ENCODE results near the gene RTKN2.
"Not testable (repeated sequence)": the region's sequence is repeated elsewhere in the genome, so short reads cannot be mapped to it uniquely, and the experiment has no call there.

DNA sequence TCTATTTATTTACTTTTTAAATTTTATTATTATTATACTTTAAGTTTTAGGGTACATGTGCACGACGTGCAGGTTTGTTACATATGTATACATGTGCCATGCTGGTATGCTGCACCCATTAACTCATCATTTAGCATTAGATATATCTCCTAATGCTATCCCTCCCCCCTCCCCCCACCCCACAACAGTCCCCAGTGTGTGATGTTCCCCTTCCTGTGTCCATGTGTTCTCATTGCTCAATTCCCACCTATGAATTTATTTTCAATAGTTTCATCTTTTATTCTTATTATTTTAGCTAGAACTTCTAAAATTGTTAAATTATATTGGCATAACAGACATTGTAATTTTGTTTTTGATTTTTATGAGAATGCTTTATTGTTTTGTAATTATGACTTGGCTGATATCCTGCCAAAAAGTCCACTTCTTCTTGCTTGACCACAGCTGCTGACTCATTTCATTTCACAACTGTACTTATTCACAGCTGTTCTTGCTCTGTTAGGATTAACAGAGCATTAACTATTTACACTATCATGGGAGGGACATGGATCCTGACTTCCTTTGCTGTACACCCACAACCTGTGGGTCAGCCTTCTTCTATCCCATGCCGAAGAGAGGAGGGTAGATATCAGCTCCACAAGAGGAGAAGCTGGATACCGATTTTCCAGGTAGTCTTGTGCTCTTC is 25.5 kb downstream of the RTKN2 start:
- TF ChIP-seq, protein P1, sequence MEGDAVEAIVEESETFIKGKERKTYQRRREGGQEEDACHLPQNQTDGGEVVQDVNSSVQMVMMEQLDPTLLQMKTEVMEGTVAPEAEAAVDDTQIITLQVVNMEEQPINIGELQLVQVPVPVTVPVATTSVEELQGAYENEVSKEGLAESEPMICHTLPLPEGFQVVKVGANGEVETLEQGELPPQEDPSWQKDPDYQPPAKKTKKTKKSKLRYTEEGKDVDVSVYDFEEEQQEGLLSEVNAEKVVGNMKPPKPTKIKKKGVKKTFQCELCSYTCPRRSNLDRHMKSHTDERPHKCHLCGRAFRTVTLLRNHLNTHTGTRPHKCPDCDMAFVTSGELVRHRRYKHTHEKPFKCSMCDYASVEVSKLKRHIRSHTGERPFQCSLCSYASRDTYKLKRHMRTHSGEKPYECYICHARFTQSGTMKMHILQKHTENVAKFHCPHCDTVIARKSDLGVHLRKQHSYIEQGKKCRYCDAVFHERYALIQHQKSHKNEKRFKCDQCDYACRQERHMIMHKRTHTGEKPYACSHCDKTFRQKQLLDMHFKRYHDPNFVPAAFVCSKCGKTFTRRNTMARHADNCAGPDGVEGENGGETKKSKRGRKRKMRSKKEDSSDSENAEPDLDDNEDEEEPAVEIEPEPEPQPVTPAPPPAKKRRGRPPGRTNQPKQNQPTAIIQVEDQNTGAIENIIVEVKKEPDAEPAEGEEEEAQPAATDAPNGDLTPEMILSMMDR (IDR thresholded peaks at IDR 0.05) = not testable (repeated sequence)
- TF ChIP-seq POLR2A (IDR thresholded peaks at IDR 0.05) = not testable (repeated sequence)
